HepG2 (cell line): Measurements from ENCODE around the gene LRRC8E. TPM values are rescaled to one million over a fixed set of nuclear protein-coding genes. Genes with fewer than 3 reads are reported as not detected.

ENCODE experiments used
- ATAC-seq: fragments of 200-7000 bp; cut with Tn5 transposase; 3 replicates; pipeline ENCODE4 v1.9.1; 2020; ENCODE audit warnings: mild to moderate bottlenecking, moderate library complexity
- BruUV-seq: library from RNA; stranded (reverse); fragments of 400-500 nt; replicated peaks from 2 replicates; lab custom pipeline; 2021; lab: Mats Ljungman, UMichigan
- CTCF ChIA-PET: fragments of 300-600 bp; formaldehyde crosslinking; extraction: SDS; loops from one replicate; lab custom pipeline; 2021; ENCODE audit warnings: low total read pairs, inconsistent platforms, low intra/inter-chr PET ratio; lab: Yijun Ruan, JAX
- POLR2A ChIA-PET: fragments of 350-600 bp; sonication (Branson Sonifier 250); formaldehyde crosslinking; loops from one replicate; lab custom pipeline; 2020; ENCODE audit warnings: antibody characterized with exemption, inconsistent platforms; lab: Yijun Ruan, JAX
- DNase-seq: peaks from one replicate; pipeline ENCODE4 v3.0.0-alpha.2; 2015; ENCODE audit warnings: low spot score
- FAIRE-seq: peaks from 3 replicates; lab custom pipeline; 2011; peaks lifted over from hg19 to GRCh38; lab: Jason Lieb, UNC
- H2AFZ ChIP-seq: one replicate; pipeline ENCODE4 v1.6.1; 2011; ENCODE audit warnings: low read length, inconsistent platforms
- H3K27ac ChIP-seq: fragments of 300-600 bp; 3 replicates; pipeline ENCODE4 v1.8.0; 2011; ENCODE audit warnings: mixed run types, mild to moderate bottlenecking, mixed read lengths, low read length, inconsistent platforms; ENCODE audit not compliant: insufficient read depth; ENCODE audit errors: extremely low read length
- H3K27me3 ChIP-seq, 2 experiments: fragments of 200-600 bp in 1 of 2; 2 replicates in 1 of 2; 3 replicates in 1 of 2; pipeline versions ENCODE4 v1.6.0 to v1.8.0; 2011; ENCODE audit warnings: low read length in 2 of 2, mild to moderate bottlenecking in 2 of 2, moderate library complexity in 2 of 2, inconsistent platforms in 1 of 2; ENCODE audit not compliant: insufficient read depth in 2 of 2, control insufficient read depth in 1 of 2
- H3K36me3 ChIP-seq, 2 experiments: fragments of 200-600 bp in 1 of 2; replicated peaks in 1 of 2; 2 replicates in 1 of 2; 3 replicates in 1 of 2; pipeline versions ENCODE4 v1.5.1 to v1.8.0; 2011; ENCODE audit warnings: low read length in 2 of 2, inconsistent platforms in 1 of 2; ENCODE audit not compliant: insufficient read depth in 2 of 2, control insufficient read depth in 1 of 2
- H3K4me1 ChIP-seq: 2 replicates; pipeline ENCODE4 v1.5.1; 2012; ENCODE audit warnings: low read length, inconsistent platforms; ENCODE audit not compliant: insufficient read depth
- H3K4me2 ChIP-seq: 2 replicates; pipeline ENCODE4 v1.6.0; 2011; ENCODE audit warnings: low read depth, low read length, inconsistent platforms
- H3K4me3 ChIP-seq, 3 experiments: fragments of 200-600 bp in 1 of 3; sonication (generic), shearing (Covaris generic) in 1 of 3; replicated peaks in 1 of 3; 2 replicates each; pipeline ENCODE4 v1.5.1; 2011 to 2016; ENCODE audit warnings: low read length in 3 of 3, inconsistent platforms in 2 of 3, low read depth in 2 of 3, mild to moderate bottlenecking in 2 of 3, control low read depth in 1 of 3, mixed read lengths in 1 of 3; ENCODE audit not compliant: insufficient read depth in 1 of 3
- H3K79me2 ChIP-seq: one replicate; pipeline ENCODE4 v1.6.1; 2011; ENCODE audit warnings: low read length, inconsistent platforms; ENCODE audit not compliant: insufficient read depth
- H3K9ac ChIP-seq: 2 replicates; pipeline ENCODE4 v1.6.0; 2011; ENCODE audit warnings: mild to moderate bottlenecking, low read depth, low read length, inconsistent platforms; ENCODE audit not compliant: insufficient read depth
- H3K9me3 ChIP-seq: 2 replicates; pipeline ENCODE4 v1.5.1; 2012; ENCODE audit warnings: mild to moderate bottlenecking, low read length
- H4K20me1 ChIP-seq: 2 replicates; pipeline ENCODE4 v1.6.0; 2011; ENCODE audit warnings: inconsistent platforms, mild to moderate bottlenecking, low read length, moderate library complexity; ENCODE audit not compliant: insufficient read depth
- AGO2 ChIP-seq: fragments of 200-400 bp; formaldehyde crosslinking; optimal IDR thresholded peaks from 2 replicates; pipeline ENCODE3; 2017; ENCODE audit warnings: mild to moderate bottlenecking, low read depth, low read length, moderate library complexity
- ARNTL ChIP-seq: sonication (generic); formaldehyde crosslinking; IDR thresholded peaks from 2 replicates; pipeline ENCODE4 v1.4.0; 2020; ENCODE audit warnings: mild to moderate bottlenecking, missing genetic modification reagents
- BCL3 ChIP-seq: sonication (generic); formaldehyde crosslinking; IDR thresholded peaks from 2 replicates; pipeline ENCODE4 v1.5.1; 2020; ENCODE audit warnings: mild to moderate bottlenecking, missing genetic modification reagents, moderate library complexity
- HNRNPLL ChIP-seq: fragments of 200-400 bp; formaldehyde crosslinking; IDR thresholded peaks from 2 replicates; pipeline ENCODE4 v1.6.1; 2017; ENCODE audit warnings: mild to moderate bottlenecking, low read depth, low read length; ENCODE audit not compliant: poor library complexity, severe bottlenecking
- NFE2L2 ChIP-seq: fragments of 150-350 bp; IDR thresholded peaks from 2 replicates; pipeline ENCODE4 v1.6.1; 2014; ENCODE audit warnings: low read length
- SP1 ChIP-seq, 2 experiments: fragments of 450-650 bp in 1 of 2; sonication (generic) in 1 of 2; formaldehyde crosslinking in 1 of 2; IDR thresholded peaks; 2 replicates each; pipeline versions ENCODE4 v1.4.0 to v1.6.1; 2016 to 2020; ENCODE audit warnings: missing genetic modification reagents in 1 of 2
- SP2 ChIP-seq: sonication (generic); formaldehyde crosslinking; IDR thresholded peaks from 2 replicates; pipeline ENCODE4 v1.5.1; 2020; ENCODE audit warnings: mild to moderate bottlenecking, missing genetic modification reagents
- ZNF563 ChIP-seq: sonication (generic); formaldehyde crosslinking; IDR thresholded peaks from 2 replicates; pipeline ENCODE4 v1.8.0; 2022; ENCODE audit warnings: mild to moderate bottlenecking, moderate library complexity, missing genetic modification reagents
- ZNF788 ChIP-seq: sonication (generic); formaldehyde crosslinking; IDR thresholded peaks from 2 replicates; pipeline ENCODE4 v1.5.0; 2020; ENCODE audit warnings: mild to moderate bottlenecking, missing genetic modification reagents, borderline replicate concordance
- ZNF816 ChIP-seq: sonication (generic); formaldehyde crosslinking; IDR thresholded peaks from 2 replicates; pipeline ENCODE4 v1.8.0; 2022; ENCODE audit warnings: missing genetic modification reagents, mild to moderate bottlenecking, borderline replicate concordance
- WGBS: methylation state at CpG from one replicate; pipeline ENCODE4 v1.1.6; 2017; ENCODE audit warnings: low lambda C conversion rate; 5-methylcytosine and 5-hydroxymethylcytosine counted together
- in situ Hi-C: cut with HindIII; loops from 2 replicates; pipeline ENCODE4 v1.10.0; 2017; ENCODE audit warnings: low pct_unique_long_range_greater_than_20kb; ENCODE audit not compliant: extremely low pct_ligation_motif_present
- intact Hi-C: fragments of 100-400 bp; cut with micrococcal nuclease; formaldehyde crosslinking; loops from one replicate; pipeline ENCODE4 v1.10.0; 2022; ENCODE audit not compliant: unreplicated experiment
- polyA plus RNA-seq, 8 experiments: library from polyadenylated mRNA; depleted of rRNA in 3 of 8; stranded (reverse) in 7 of 8; unstranded in 1 of 8; fragments of >200 nt; fragmentation: Illumina TruSeq in 4 of 8; extraction: Trizol in 4 of 8; gene quantifications; 2 replicates each; pipeline versions ENCODE4 v1.2.1 to v1.2.3, GENCODE V29; 2011 to 2016; ENCODE audit warnings: low read depth in 4 of 8, missing spikeins in 1 of 8, mixed read lengths in 1 of 8; ENCODE audit not compliant: insufficient read depth in 1 of 8
- total RNA-seq, 5 experiments: library from RNA; depleted of rRNA; stranded (reverse); fragments of >200 nt; fragmentation: Illumina TruSeq; extraction: Trizol; gene quantifications; 2 replicates each; pipeline ENCODE4 v1.2.3, GENCODE V29; 2016; ENCODE audit warnings: low read depth in 1 of 5
- TF ChIP-seq, protein P1 (sequence below), 2 experiments: fragments of 450-650 bp in 1 of 2; sonication (generic) in 1 of 2; formaldehyde crosslinking in 1 of 2; IDR thresholded peaks; 2 replicates each; pipeline versions ENCODE4 v1.6.1 to v1.8.0; 2016 to 2022; ENCODE audit warnings: antibody characterized with exemption in 1 of 2, mild to moderate bottlenecking in 1 of 2, missing genetic modification reagents in 1 of 2

The LRRC8E gene
- total and polyA plus RNA-seq, 2 of the 13 experiments (the other 11 are each of a cell fraction or from before 2014, with no cell fraction given), result 8.0 to 10.3 TPM

DNA sequence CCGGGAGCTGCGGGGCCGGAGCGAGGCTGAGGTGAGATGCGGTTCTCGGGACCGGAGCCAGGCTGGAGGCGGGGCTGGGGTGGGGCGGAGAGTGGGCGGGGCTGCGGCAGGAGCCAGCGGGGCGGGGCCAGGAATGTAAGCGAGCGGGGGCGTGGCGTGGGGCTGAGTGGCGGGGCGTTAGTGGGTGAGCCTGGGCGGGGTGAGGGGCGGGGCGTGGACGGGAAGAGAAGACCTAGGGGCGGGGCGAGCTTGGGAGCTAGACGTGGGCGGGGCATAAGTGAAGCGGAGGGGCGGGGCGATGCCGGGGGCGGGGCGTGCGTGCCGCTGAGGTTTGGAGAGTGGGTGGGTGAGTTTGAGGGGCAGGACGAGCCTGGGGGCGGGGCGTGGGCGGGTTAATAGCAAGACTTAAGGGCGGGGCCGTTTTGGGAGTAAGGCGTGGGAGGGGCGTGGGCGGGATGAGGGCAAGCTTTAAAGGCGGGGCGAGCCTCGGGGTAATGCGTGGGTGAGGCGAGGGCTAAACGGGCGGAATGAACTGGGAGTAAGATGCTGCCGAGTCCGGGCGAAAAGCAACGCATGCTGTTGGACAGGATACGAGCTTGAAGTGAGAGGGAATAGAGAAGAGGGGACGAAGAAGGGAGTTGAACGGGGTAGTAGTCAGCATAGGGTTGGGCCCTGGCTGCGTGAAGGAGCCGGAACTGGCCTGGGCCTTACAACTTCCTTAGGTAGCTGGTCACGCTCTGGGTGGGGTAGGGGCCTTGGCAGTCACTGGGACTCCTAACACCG, 32.4 kb downstream of the LRRC8E start:
- in situ Hi-C loops, result loop anchor here (5.0 kb wide), 1 partner anchor 68 kb away; no protein-coding TSS in a partner anchor
- POLR2A ChIA-PET, result interaction anchor here (0.6 to 6.4 kb wide), 19 partner anchors 9 to 1200 kb away, joined by 3 to 85 read pairs (median 10); partner anchors contain the start of genes C3, LRRC8E, MAP2K7 and TIMM44
- H3K4me3 ChIP-seq, result peak overlapping the region; percentile 85 to 89 (median 87)
- no peak overlapping the region for H2AFZ ChIP-seq
- H3K27ac ChIP-seq, result peak overlapping the region; percentile 92
- H3K27me3 ChIP-seq, result no peaks in the 10 kb centered on the region; a peak in 1 of 5 replicates
- no peaks in the 10 kb centered on the region for H3K79me2 ChIP-seq
- BruUV-seq, result no TSS peak
- ATAC-seq, result no peak; the same call in 1 of the 3 replicates
- H4K20me1 ChIP-seq, result peaks cover 5% of the 10 kb centered on the region; the same call in 1 of the 2 replicates
- H3K36me3 ChIP-seq, result peaks cover 5 to 10% of the 10 kb centered on the region in 2 experiments; a peak in 2 of 5 replicates
- FAIRE-seq, result no peak
- intact Hi-C loops, result no loop called here
- H3K9me3 ChIP-seq, result no peaks in the 10 kb centered on the region
- peak; percentile 77 for DNase-seq
- CTCF ChIA-PET, result interaction anchor here (1.4 to 1.7 kb wide), 2 partner anchors 52 to 67 kb away, joined by 3 to 5 read pairs; no protein-coding TSS in a partner anchor
- H3K9ac ChIP-seq, result peak overlapping the region; percentile 86
- H3K4me2 ChIP-seq, result peak overlapping the region; percentile 91
- WGBS, result 11% methylated on average over 60 of the region's 62 CpGs
- H3K4me1 ChIP-seq, result peaks cover 33% of the 10 kb centered on the region
- TF ChIP-seq ZNF788 (CRISPR knock-in tag) (peak; percentile 45; the same call in 1 of the 2 replicates), SP2 (CRISPR knock-in tag) (no peak), NFE2L2 (no peak), BCL3 (no peak), ZNF816 (0 out of 2 replicates have a peak, but pooled peaks have one; percentile 1), HNRNPLL (peak; percentile 5), AGO2 (peak; percentile 29), ZNF563 (CRISPR knock-in tag) (no peak), ARNTL (CRISPR knock-in tag) (0 out of 2 replicates have a peak, but pooled peaks have one; percentile 24), SP1 (IDR thresholded peaks at IDR 0.05) (no peak), SP1 (CRISPR knock-in tag; IDR thresholded peaks at IDR 0.05) (peak; percentile 27; the same call in 1 of the 2 replicates)
- TF ChIP-seq, protein P1, sequence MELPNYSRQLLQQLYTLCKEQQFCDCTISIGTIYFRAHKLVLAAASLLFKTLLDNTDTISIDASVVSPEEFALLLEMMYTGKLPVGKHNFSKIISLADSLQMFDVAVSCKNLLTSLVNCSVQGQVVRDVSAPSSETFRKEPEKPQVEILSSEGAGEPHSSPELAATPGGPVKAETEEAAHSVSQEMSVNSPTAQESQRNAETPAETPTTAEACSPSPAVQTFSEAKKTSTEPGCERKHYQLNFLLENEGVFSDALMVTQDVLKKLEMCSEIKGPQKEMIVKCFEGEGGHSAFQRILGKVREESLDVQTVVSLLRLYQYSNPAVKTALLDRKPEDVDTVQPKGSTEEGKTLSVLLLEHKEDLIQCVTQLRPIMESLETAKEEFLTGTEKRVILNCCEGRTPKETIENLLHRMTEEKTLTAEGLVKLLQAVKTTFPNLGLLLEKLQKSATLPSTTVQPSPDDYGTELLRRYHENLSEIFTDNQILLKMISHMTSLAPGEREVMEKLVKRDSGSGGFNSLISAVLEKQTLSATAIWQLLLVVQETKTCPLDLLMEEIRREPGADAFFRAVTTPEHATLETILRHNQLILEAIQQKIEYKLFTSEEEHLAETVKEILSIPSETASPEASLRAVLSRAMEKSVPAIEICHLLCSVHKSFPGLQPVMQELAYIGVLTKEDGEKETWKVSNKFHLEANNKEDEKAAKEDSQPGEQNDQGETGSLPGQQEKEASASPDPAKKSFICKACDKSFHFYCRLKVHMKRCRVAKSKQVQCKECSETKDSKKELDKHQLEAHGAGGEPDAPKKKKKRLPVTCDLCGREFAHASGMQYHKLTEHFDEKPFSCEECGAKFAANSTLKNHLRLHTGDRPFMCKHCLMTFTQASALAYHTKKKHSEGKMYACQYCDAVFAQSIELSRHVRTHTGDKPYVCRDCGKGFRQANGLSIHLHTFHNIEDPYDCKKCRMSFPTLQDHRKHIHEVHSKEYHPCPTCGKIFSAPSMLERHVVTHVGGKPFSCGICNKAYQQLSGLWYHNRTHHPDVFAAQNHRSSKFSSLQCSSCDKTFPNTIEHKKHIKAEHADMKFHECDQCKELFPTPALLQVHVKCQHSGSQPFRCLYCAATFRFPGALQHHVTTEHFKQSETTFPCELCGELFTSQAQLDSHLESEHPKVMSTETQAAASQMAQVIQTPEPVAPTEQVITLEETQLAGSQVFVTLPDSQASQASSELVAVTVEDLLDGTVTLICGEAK (IDR thresholded peaks at IDR 0.05), result no peak
- TF ChIP-seq, protein P1 (CRISPR knock-in tag; IDR thresholded peaks at IDR 0.05), result 0 out of 2 replicates have a peak, but pooled peaks have one; percentile 18
